Activated CD4-positive, alpha-beta T cell treated with anti-CD3 and anti-CD28 coated beads, Interleukin-10, Interleukin-2, amounts not matched to agents 100 ng/mL and 50 ng/mL, durations not matched to agents 16 hours and 8 hours (primary cell): ENCODE data around the gene OR1E2.
"Not testable (repeated sequence)": the region's sequence is repeated elsewhere in the genome, so short reads cannot be mapped to it uniquely, and the experiment has no call there.

Source experiments
- DNase-seq: peaks from one replicate; pipeline ENCODE4 v3.0.0-alpha.2; 2020

The OR1E2 gene, protein sequence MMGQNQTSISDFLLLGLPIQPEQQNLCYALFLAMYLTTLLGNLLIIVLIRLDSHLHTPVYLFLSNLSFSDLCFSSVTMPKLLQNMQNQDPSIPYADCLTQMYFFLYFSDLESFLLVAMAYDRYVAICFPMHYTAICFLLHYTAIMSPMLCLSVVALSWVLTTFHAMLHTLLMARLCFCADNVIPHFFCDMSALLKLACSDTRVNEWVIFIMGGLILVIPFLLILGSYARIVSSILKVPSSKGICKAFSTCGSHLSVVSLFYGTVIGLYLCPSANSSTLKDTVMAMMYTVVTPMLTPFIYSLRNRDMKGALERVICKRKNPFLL

DNA sequence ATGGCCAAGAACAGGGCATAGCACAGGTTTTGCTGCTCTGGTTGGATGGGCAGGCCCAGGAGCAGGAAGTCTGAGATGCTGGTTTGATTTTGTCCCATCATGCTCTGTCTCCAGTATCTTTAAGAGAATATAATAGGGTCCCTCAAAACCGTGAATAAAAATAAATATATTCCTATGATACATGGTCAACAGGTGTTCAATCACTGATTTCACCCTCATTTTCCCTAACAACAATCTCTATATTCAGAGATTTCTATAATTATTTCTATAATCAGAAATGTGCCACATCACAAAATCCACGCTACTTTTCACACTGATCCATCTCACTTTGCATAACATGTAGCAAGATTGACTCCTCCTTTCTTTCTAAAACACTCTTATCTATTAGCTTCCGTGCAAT lies at the start of gene OR1E2:
TSS of gene OR1E2 (minus strand) at position 101 of the 400 bp plus-strand sequence. CDS start at position 101, 0 bp downstream.
- DNase-seq, result no peak

DNA sequence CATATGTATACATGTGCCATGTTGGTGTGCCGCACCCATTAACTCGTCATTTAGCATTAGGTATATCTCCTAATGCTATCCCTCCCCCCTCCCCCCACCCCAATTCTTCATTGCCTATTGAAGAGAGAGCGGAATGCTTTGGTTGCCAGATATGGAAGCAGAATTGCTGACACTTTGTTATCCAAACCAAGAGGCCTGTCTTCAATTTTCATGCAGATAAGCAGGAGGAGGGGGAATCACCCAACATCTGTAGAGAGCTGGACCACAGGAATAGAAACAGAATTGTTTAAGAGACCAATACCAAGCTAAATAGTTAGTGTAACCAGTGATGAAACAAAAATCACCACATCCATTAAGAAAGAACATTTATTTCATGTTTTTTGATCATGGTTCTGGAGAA lies 49.2 kb upstream of the OR1E2 start:
- no peak for DNase-seq

DNA sequence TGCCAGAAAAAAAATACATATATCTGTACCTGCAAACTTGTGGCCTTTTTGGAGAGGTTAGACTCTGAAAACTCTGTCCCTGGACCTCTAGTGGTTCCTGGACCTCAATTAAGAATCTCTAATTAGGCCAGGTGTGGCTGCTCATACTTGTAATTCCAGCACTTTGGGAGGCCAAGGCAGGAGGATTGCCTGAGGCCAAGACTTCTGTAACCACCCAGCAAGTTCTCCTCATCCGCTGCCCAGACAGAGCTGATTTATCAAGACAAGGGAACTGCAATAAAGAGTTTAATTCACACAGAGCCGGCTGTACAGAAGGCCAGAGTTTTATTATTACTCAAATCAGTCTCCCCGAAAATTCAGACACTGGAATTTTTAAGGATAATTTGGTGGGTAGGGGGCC lies 46.3 kb upstream of the OR1E2 start:
- DNase-seq, result no peak

DNA sequence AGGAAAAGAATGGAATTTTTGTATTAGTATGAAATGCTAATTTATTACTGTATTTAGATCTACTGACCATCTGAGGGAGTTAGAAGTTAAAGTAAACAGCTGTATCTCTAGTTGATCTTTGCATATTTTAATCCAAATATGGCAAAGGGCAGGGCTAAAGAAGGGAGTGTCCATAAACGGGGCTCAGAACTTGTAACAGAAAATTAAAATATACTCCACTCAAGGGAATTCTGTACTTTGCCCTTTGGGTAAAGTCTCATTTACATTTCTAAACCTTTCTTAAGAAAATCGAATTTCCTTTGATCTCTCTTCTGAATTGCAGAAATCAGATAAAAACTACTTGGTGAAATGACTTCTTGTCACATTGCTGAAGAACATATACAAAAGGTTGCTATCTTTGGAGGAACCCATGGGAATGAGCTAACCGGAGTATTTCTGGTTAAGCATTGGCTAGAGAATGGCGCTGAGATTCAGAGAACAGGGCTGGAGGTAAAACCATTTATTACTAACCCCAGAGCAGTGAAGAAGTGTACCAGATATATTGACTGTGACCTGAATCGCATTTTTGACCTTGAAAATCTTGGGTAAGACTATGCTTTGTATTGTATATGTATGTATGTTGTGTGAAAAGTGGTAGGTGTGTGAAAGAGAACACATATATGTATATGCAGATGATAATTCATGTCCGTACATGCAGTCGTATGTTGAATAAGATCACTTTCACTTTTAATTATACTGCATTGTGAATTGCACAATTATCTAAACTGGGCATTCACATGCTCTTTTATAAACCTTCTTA lies 42.4 kb upstream of the OR1E2 start, which contains the start of gene ASPA:
TSS of gene ASPA (plus strand) at position 186 of the 799 bp plus-strand sequence. CDS start at position 349, 163 bp downstream.
- no peak for DNase-seq

DNA sequence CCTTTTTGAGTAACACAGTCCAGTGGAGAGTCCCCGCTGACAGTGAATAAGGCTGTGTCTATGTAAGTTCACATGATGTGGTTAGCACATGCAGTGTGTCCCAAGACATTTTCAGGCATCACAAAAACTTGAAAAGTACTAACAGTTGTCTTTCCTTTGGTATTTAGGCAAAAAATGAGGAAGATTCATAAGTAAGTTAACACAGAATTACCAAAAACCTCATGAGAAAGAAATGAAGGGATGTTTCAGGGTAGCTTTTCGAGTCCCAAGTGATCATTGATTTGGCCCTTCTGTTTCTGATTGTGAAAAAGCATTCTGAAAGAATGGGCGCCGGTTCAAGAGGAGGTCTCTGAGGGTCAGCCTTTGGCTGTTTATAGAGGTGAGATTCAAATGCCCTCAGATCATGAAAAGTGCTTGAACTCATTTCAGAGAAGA lies 41.6 kb upstream of the OR1E2 start:
- DNase-seq, result no peak

DNA sequence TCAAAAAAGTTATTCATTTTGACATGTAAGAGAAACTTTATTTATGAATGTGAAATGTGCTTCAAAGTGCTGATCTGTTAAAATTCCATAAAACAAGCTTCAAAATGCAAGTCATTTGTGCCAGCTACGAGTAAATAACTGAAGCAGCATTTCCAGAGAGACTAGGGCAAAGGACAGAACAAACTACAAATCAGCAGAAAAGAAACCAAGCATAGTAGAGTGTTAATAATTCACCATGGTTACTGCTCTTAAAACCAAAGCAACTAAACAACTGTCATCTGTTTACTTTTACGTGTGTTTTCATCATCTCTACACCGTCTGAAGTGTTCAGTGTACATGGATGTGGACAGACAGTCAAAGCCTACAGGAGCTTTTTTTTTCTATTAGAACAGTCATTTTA lies 40.6 kb upstream of the OR1E2 start:
- no peak for DNase-seq

DNA sequence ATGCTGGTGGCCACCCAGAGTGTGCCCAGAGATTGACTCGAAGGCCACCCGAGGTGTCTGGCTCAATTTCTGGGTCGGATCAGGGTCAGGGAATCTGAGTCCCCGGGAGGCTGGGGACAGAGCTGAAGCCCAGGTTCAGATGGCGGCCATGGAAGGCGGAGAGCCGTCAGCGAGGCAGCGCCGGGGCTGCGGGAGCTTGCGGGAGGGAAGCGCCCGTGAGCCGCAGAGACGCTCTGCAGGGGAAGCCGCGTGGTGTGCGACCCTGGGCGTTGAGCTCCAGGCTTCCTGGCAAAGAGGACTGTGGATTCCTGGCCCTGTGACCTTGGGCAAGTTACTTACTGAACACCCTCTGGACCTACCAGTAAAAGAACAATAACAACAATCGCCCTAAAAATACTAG lies 38.5 kb upstream of the OR1E2 start:
- DNase-seq, result no peak

- no peak for DNase-seq
Observed at GRCh38 chr17:3471599-3471998, 38.0 kb upstream of the OR1E2 start, which contains the start of gene SPATA22. SPATA22 (minus strand) TSS chr17:3471819; CDS start chr17:3469325, 2,494 bp downstream.

- no peak for DNase-seq
Observed at GRCh38 chr17:3469529-3469928, 35.9 kb upstream of the OR1E2 start.

DNA sequence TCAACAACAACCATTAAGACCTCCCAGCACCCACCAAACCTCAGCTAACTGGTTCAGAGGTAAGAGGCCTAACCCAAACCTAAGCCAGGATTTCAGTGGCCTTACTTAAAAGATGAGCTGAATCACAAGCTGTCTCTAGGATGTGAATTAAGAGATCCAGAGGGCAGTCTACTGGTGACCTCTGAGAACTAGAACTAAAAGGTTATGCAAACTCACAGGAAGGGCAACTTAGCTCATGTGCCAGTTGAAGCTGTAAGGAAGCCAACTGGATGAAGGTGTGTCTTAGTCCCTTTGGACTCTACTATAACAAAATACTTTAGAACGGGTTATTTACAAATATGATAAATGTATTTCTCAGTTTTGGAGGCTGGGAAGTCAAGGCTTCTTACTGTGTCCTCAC lies 32.7 kb upstream of the OR1E2 start:
- DNase-seq, result not testable (repeated sequence)

- DNase-seq, result no peak
Observed at GRCh38 chr17:3448059-3448665, 14.5 kb upstream of the OR1E2 start.

DNA sequence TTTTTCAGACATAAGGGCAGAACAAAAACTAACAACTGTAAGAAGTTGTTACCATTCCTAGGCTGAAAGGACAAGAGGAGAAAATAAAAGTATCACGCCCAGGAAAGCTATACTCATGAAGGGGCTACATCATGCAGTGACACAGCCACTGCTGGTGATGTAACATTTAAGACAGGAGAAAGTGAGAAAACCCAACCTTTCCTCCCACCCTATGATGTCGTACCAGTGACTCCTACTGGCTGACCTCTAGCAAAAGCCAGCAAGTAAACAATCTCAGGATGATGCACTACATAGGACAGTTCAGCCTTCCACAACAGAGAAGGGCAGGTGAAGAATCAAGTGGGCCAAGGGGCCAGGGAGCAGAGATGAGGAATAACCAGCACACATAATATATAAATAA lies 14.0 kb upstream of the OR1E2 start:
- peak; percentile 15 for DNase-seq

GRCh38 chr17:3440451-3440850 lies 6.8 kb upstream of the OR1E2 start:
- DNase-seq, result no peak

- no peak for DNase-seq
Observed at GRCh38 chr17:3438368-3438767, 4.7 kb upstream of the OR1E2 start.

- peak; percentile 19 for DNase-seq
Observed at GRCh38 chr17:3433215-3433614, 426 bp downstream of the OR1E2 start.

DNA sequence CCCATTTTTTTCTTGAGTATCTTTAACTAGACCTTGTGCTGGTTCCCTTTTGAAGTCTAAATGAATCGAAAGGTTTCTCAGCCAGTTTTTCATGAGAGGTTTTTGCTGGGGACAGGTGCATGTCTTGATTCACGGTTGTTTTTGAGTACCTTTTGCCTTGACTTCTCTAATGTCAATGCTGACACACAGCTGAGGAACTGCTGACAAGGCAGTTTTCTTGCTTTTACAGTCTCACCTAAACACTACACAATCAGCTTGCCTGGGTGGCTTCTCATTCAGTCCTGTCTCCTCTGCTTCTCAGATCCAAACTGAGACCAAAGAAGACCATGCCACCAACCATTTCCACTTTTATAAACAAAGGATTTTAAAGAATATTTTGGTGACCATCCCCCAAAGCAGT lies 15.4 kb downstream of the OR1E2 start:
- no peak for DNase-seq

- DNase-seq, result no peak
Observed at GRCh38 chr17:3415610-3416009, 18.0 kb downstream of the OR1E2 start.

DNA sequence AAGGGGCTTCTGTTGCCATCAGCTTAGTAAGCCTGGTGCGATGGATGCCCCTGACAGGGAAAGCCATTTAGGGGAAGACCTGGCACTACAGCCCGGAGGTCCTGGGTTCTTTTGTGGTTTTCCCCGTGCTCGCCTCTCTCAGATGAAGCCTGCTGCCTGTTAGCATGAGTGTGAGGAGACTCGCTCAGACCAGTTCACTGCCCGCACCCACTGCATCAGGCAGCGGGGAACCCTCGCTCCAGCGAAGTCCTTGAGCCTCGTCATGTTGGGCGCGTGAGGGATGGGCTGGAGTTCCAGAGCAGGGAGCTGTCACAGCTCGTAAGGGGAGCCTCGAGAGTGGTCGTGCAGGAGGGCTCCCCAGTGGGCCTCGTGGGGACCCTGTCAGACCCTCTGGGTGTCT lies 21.4 kb downstream of the OR1E2 start:
- DNase-seq, result not testable (repeated sequence)

DNA sequence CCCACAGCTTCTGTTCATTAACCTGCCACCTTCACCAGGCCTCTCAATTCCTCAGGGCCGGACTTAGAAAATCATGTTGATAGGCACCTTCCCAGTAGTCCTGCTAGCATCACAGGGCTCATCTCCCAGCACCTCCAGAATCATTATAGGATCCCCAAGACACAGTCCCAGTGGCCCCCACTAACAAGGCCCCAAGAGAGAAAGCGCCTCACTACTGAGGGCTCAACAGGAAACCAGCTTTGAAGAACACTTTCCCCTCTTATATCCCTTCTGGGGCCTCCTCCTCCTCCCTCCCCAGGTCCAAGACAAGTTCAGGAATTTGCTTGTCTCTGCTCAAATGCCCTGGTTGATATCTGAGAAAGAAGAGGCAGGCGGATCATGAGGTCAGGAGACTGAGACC lies 22.6 kb downstream of the OR1E2 start, which contains the start of gene OR3A3:
TSS of gene OR3A3 (plus strand) at position 301 of the 400 bp plus-strand sequence.
- no peak for DNase-seq

DNA sequence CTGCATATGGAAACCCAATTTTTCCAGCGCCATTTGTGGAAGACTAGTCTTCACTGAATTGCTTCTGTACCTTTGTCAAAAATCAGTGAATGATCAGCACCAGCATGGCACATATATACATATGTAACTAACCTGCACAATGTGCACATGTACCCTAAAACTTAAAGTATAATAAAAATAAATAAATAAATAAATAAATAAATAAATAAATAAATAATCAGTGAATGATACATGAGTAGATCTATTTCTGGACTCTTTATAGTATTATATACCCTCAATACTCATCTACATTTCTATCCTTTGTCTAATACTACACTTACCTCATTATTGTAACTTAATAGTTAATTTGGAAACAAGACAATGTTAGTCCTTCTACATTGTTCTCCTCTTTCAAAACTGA lies 29.8 kb downstream of the OR1E2 start:
- DNase-seq, result not testable (repeated sequence)

DNA sequence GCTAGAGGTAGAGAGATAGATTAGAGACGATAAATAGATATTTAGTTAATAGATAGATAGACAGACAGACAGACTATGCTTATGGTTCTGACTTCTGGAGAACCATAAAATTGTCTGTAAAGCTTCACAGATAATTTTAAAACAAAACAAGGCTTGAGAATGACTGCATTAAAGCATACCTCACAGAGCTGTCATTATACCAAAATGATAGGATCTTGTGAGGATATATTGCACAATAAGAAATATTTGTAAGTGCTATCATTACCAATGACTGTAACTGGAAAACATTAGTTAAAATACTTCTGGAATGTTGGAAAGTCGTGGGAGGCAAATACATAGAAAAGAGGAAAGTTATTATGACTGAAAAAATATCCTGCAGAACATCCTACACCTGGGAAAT lies 31.9 kb downstream of the OR1E2 start:
- DNase-seq, result no peak

- no peak for DNase-seq
Observed at GRCh38 chr17:3400055-3400454, 33.6 kb downstream of the OR1E2 start.

GRCh38 chr17:3398310-3398709 lies 35.3 kb downstream of the OR1E2 start, which contains the start of gene OR1E1:
OR1E1 (minus strand) TSS chr17:3398410; CDS start chr17:3398410, 0 bp downstream.
- DNase-seq, result no peak
